Measurements from ENCODE around the gene CCDC92.

Gene CCDC92

DNA sequence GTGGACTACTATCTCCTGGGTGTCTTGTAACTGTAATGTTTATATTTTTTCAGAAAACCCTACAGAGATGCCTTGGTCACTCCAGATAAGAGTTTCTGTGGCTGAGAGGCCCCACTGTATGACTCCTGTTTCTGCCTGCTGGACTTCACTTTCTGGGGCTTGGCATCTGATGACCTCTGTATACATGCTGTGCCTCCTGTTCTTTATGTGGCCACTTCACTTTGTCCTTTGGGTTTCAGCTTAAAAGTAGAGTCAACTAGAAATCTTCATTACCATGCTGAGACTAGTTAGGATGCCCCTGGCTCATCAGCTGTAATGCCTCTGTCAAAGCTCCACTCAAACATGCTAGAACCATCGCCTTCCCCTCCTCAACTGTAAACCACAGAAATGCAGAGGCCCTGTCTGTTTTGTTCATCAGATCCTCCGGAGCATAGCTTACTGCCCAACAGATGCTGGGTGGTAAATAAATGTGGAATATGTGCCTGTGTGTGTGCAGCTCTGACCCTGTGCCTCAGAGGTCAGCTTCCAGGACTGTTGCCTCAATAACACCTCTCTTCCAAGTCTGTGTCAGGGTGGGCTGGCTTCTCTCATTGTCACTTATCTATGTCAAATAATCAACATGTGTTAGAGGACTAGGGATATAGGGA lies 25.8 kb upstream of the CCDC92 start:
- no peak overlapping the region for H3K27ac ChIP-seq (ENCODE audit: low read length)
- peaks cover 25% of the 10 kb centered on the region for H3K36me3 ChIP-seq (ENCODE audit: insufficient read depth, low read depth, low read length)
- no peak overlapping the region for H3K9ac ChIP-seq (ENCODE audit: low read depth, low read length)
- no peak overlapping the region for H3K4me3 ChIP-seq (ENCODE audit: low read length)
- H3K27me3 ChIP-seq (ENCODE audit: insufficient read depth, low read length), result no peaks in the 10 kb centered on the region
- H3K4me1 ChIP-seq (ENCODE audit: insufficient read depth, low read length), result peaks cover 16% of the 10 kb centered on the region
- no peaks in the 10 kb centered on the region for H3K9me3 ChIP-seq (ENCODE audit: insufficient read depth, low read depth, low read length)

DNA sequence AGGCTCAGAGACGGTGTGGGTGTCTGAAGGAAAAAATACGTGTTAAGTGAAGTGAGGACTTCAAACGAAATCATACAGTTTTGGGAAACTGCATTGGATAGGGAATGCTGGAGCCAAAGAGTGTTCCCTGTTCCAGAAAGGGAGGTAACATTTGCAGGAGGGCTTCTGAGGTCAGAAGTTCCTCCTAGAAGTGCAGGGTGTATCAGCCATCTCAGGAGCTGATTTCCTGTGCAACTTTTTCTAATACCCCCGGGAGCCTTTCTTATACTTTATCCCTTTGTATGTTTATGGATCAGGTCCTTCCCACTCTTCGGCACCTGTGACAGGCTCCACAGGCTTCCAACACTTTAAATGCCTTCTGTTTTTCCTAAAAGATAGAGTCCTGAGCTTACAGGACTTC lies 25.3 kb upstream of the CCDC92 start:
- Histone ChIP-seq H3K27ac (ENCODE audit: low read length) (no peak overlapping the region), H3K27me3 (ENCODE audit: insufficient read depth, low read length) (no peaks in the 10 kb centered on the region), H3K4me1 (ENCODE audit: insufficient read depth, low read length) (peaks cover 16% of the 10 kb centered on the region), H3K36me3 (ENCODE audit: insufficient read depth, low read depth, low read length) (peaks cover 29% of the 10 kb centered on the region), H3K9ac (ENCODE audit: low read depth, low read length) (no peak overlapping the region), H3K9me3 (ENCODE audit: insufficient read depth, low read depth, low read length) (no peaks in the 10 kb centered on the region), H3K4me3 (ENCODE audit: low read length) (no peak overlapping the region)

DNA sequence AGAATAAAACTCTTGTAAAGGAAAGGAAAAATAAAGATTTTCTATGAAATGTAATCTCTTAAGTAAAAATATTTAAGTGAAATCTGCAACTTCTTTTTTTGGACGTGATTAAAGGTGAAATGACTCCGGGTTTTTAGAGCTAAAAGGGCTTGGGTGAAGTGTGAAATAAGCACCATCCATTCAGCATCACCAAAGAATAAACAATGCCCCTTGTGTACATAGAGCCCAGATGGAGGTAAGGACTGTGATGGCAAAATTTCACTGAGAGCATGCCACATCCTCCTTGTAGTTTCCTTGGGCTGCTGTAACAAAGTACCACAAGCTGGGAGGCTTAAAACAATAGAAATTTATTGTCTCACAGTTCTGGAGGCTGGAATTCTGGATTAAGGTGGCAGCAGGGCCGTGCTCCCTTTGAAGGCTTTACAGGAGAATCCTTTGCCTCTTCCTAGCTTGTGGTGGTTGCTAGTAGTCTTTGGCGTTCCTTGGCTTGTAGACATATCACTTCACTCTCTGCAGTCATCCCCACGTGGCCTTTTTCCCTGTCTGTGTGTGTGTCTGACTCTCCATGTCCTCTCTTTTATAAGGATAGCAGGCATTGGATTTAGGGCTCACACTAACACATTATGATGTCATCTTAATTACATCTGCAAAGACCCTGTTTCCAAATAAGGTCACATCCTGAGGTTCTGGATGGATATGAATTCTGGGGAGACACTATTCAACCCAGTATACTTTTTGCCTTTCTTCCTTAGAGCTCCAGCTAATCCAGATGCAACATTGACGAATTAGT lies 24.6 kb upstream of the CCDC92 start:
- Histone ChIP-seq H3K36me3 (ENCODE audit: insufficient read depth, low read depth, low read length) (peaks cover 32% of the 10 kb centered on the region), H3K27me3 (ENCODE audit: insufficient read depth, low read length) (no peaks in the 10 kb centered on the region), H3K9ac (ENCODE audit: low read depth, low read length) (no peak overlapping the region), H3K4me1 (ENCODE audit: insufficient read depth, low read length) (peaks cover 16% of the 10 kb centered on the region), H3K27ac (ENCODE audit: low read length) (no peak overlapping the region), H3K9me3 (ENCODE audit: insufficient read depth, low read depth, low read length) (no peaks in the 10 kb centered on the region), H3K4me3 (ENCODE audit: low read length) (no peak overlapping the region)

DNA sequence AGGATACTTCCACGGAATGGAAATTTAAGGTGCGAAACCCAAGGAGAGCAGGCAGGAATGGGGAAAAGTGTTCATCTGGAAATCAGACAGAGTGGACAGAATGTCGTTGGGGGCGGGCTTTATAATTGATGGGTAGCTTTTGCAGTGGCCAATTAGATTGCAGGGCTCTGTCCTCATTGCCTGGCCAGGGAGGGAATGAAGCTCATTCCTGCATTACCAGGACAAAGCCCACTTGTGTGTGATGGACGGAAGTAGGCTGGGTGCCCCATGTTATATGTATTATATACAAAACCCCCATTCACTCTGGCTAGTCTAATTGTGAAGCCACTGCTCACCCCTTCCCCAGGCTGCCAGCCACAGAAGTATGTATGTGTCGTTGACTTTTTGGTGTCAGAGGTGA lies 23.9 kb upstream of the CCDC92 start:
- H3K36me3 ChIP-seq (ENCODE audit: insufficient read depth, low read depth, low read length), result peaks cover 31% of the 10 kb centered on the region
- H3K9me3 ChIP-seq (ENCODE audit: insufficient read depth, low read depth, low read length), result no peaks in the 10 kb centered on the region
- no peaks in the 10 kb centered on the region for H3K27me3 ChIP-seq (ENCODE audit: insufficient read depth, low read length)
- H3K4me3 ChIP-seq (ENCODE audit: low read length), result no peak overlapping the region
- no peak overlapping the region for H3K27ac ChIP-seq (ENCODE audit: low read length)
- H3K9ac ChIP-seq (ENCODE audit: low read depth, low read length), result no peak overlapping the region
- peaks cover 16% of the 10 kb centered on the region for H3K4me1 ChIP-seq (ENCODE audit: insufficient read depth, low read length)

DNA sequence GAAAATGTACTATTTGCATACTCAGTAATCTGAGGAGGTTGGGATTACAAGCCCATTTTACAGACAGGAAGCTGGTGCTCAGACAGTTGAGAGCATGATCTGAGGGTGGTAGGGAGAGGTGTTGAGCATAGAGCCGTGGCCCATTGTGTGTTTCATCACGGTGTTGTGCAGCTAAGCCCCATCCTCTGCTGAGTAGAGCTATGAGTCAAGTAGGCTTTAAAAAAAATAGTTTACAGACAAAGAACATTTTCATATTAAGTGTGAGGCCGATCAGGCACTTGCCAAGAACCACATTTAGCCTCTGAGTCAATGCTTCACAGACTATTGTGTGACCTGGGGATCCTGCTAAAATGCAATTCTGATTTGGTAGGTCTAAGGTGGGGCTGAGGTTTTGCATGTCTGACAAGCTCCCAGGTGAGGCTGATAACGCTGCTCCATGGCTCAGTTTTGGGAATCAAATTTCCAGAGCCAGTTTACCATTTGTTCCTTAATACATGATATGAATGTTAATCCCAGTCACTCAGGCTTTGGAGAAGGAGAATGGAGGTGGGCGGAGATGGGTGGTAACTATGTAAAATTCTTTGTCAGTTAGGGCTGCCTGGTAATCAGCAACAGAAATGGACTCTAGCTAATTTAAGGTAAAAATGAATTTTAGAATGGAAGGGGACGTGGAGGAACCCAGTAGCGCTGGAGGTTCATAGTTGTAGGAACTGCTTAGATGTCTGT lies 22.6 kb upstream of the CCDC92 start:
- H3K9ac ChIP-seq (ENCODE audit: low read depth, low read length), result no peak overlapping the region
- H3K4me1 ChIP-seq (ENCODE audit: insufficient read depth, low read length), result peaks cover 16% of the 10 kb centered on the region
- H3K27ac ChIP-seq (ENCODE audit: low read length), result no peak overlapping the region
- no peak overlapping the region for H3K4me3 ChIP-seq (ENCODE audit: low read length)
- no peaks in the 10 kb centered on the region for H3K9me3 ChIP-seq (ENCODE audit: insufficient read depth, low read depth, low read length)
- H3K27me3 ChIP-seq (ENCODE audit: insufficient read depth, low read length), result no peaks in the 10 kb centered on the region
- peaks cover 31% of the 10 kb centered on the region for H3K36me3 ChIP-seq (ENCODE audit: insufficient read depth, low read depth, low read length)

DNA sequence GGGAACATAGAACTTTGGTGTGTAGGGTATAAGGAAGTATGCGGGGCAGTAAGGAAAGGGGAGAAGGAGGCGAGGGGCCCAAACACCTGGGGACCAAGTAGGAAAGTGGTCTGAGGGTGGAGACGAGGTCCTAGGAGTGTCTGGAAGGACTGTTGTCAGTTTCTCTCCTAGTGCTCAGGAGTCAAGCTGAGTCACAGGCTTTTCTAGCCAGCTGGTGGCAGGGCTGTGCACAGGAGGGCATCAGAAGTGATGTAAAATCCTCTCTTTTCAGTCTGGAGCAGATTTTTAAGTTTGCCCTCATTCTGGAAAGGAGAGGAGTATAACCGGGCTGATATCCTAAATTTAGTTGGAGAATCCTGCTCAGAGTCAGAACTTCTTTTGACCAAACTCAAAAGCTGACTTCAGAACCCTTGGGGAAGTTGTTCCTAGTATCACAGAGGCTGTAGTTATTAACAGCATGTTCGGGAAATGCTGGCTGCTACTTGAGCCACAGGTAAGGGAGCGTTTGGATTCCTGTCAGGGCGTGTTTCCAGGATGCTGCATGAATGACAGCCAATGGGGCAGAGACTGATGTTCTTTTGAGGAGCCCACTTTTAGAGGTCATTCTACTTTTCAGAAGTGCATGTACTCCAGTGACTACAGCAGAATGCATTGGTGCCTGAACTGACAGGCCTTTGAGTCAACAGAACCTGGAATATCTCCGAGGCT lies 19.6 kb upstream of the CCDC92 start:
- Histone ChIP-seq H3K4me1 (ENCODE audit: insufficient read depth, low read length) (peaks cover 16% of the 10 kb centered on the region), H3K9ac (ENCODE audit: low read depth, low read length) (no peak overlapping the region), H3K4me3 (ENCODE audit: low read length) (no peak overlapping the region), H3K36me3 (ENCODE audit: insufficient read depth, low read depth, low read length) (peaks cover 37% of the 10 kb centered on the region), H3K9me3 (ENCODE audit: insufficient read depth, low read depth, low read length) (no peaks in the 10 kb centered on the region), H3K27me3 (ENCODE audit: insufficient read depth, low read length) (no peaks in the 10 kb centered on the region), H3K27ac (ENCODE audit: low read length) (no peak overlapping the region)

DNA sequence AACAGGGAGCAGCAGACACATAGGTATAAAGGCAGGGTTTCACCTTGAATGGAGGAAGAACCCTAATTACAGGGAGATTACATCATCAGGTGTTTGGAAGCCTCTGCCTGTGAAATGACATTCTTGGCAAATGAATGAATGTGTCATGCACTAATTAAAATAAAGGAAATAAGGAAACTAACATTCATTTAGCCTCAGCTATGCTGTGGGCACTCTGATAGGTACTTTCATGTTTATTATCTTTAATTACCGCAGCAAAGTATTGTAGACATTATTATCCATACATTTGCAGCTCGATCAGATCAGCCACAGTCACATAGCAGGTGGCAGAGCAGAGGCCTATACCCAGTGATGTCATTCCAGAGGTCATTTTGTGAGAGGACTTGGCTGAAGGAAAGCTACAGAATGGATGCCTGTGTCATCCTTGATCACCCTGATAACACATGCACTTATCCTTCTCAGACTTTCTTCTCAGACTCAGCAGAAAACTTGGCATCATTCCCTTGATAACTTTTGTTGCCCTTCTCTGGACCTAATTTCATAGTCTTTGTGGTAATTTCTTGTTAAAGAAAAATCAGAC lies 18.8 kb upstream of the CCDC92 start:
- no peak overlapping the region for H3K4me3 ChIP-seq (ENCODE audit: low read length)
- H3K9me3 ChIP-seq (ENCODE audit: insufficient read depth, low read depth, low read length), result no peaks in the 10 kb centered on the region
- H3K4me1 ChIP-seq (ENCODE audit: insufficient read depth, low read length), result peaks cover 13% of the 10 kb centered on the region
- H3K27me3 ChIP-seq (ENCODE audit: insufficient read depth, low read length), result no peaks in the 10 kb centered on the region
- peaks cover 37% of the 10 kb centered on the region for H3K36me3 ChIP-seq (ENCODE audit: insufficient read depth, low read depth, low read length)
- H3K27ac ChIP-seq (ENCODE audit: low read length), result no peak overlapping the region
- H3K9ac ChIP-seq (ENCODE audit: low read depth, low read length), result no peak overlapping the region

DNA sequence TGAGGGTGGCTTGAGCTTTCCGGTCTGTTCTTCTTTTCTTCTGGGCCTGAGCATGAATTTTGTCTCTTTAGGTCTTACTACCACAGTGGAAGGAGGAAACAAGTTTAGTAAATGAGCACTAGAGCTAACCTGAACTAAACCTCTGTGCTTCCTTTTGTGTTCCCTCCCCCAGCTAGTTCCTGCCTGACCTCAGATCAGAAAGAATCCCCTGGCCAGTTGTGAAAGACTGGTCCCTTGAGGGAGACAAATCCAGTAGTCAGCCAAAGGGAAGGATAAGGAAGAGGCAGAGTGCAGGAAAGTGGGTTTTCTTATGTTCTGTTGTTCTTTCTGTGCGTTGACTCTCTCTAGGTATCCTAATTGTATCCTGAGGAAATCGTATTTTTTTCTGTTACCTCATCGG lies 17.9 kb upstream of the CCDC92 start:
- peaks cover 37% of the 10 kb centered on the region for H3K36me3 ChIP-seq (ENCODE audit: insufficient read depth, low read depth, low read length)
- no peaks in the 10 kb centered on the region for H3K27me3 ChIP-seq (ENCODE audit: insufficient read depth, low read length)
- no peak overlapping the region for H3K4me3 ChIP-seq (ENCODE audit: low read length)
- H3K27ac ChIP-seq (ENCODE audit: low read length), result no peak overlapping the region
- H3K9me3 ChIP-seq (ENCODE audit: insufficient read depth, low read depth, low read length), result no peaks in the 10 kb centered on the region
- no peak overlapping the region for H3K9ac ChIP-seq (ENCODE audit: low read depth, low read length)
- H3K4me1 ChIP-seq (ENCODE audit: insufficient read depth, low read length), result peaks cover 4% of the 10 kb centered on the region; the same call in 1 of the 2 replicates

DNA sequence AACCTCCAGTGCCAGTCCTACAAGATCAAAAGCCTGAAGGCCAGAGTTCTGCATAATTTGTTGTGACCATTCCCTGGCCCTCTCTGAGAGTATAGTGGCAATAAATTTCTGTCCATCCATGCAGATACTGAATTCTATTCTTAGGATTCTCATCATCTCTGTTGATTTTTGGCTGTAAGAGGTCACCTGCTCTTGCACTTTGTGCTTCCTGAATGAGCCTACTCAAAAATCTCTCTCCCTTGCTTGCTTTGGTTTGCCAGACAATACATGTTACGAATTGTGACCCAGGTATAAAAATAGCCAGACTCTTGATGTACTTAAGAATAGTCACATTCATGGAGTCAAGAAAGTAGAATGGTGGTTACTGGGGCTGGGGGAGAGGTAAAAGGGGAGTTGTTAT lies 17.1 kb upstream of the CCDC92 start:
- H3K27ac ChIP-seq (ENCODE audit: low read length), result no peak overlapping the region
- no peak overlapping the region for H3K9ac ChIP-seq (ENCODE audit: low read depth, low read length)
- peaks cover 37% of the 10 kb centered on the region for H3K36me3 ChIP-seq (ENCODE audit: insufficient read depth, low read depth, low read length)
- H3K9me3 ChIP-seq (ENCODE audit: insufficient read depth, low read depth, low read length), result no peaks in the 10 kb centered on the region
- H3K4me3 ChIP-seq (ENCODE audit: low read length), result no peak overlapping the region
- no peaks in the 10 kb centered on the region for H3K4me1 ChIP-seq (ENCODE audit: insufficient read depth, low read length)
- no peaks in the 10 kb centered on the region for H3K27me3 ChIP-seq (ENCODE audit: insufficient read depth, low read length)

DNA sequence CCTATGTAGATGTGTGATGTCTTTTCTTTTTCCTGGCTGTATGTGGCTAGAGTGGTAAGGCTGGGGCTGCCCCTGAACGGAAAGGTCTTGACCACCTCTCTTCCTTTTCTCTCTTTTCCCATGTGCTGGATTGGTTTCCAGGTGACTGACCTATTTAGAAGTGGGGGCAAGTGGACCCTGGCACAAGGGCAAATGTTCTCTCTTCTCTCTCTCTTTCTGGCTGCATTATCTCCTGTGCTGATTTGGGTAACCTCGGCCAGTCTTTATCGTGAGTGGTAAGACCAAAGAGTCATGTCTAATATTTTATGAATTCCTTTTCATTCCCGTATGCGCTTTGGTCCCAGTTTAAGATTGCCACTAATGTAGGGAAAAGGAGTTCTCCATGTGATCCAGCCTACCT lies 16.5 kb upstream of the CCDC92 start:
- no peak overlapping the region for H3K27ac ChIP-seq (ENCODE audit: low read length)
- H3K9me3 ChIP-seq (ENCODE audit: insufficient read depth, low read depth, low read length), result no peaks in the 10 kb centered on the region
- no peaks in the 10 kb centered on the region for H3K4me1 ChIP-seq (ENCODE audit: insufficient read depth, low read length)
- no peak overlapping the region for H3K4me3 ChIP-seq (ENCODE audit: low read length)
- H3K36me3 ChIP-seq (ENCODE audit: insufficient read depth, low read depth, low read length), result peaks cover 37% of the 10 kb centered on the region
- no peaks in the 10 kb centered on the region for H3K27me3 ChIP-seq (ENCODE audit: insufficient read depth, low read length)
- no peak overlapping the region for H3K9ac ChIP-seq (ENCODE audit: low read depth, low read length)

DNA sequence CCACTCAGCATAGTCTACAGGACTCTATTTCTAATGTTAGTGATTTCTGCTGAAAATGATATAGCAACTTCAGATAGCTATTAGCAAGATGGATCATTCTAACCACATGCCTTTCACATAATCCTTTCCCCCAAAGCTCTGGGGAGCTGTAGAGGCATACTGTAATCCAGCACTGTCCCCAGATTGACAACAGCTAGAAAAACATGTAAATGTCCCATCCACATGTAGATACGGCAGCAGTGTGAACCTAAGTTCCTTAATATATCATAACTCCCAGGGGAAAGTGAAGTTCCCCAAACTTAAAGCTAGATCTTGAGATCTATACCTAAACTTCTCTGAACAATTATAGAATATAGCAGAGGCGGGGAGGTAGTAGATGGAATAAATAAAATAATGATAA lies 14.4 kb upstream of the CCDC92 start:
- no peaks in the 10 kb centered on the region for H3K4me1 ChIP-seq (ENCODE audit: insufficient read depth, low read length)
- H3K27ac ChIP-seq (ENCODE audit: low read length), result no peak overlapping the region
- no peaks in the 10 kb centered on the region for H3K27me3 ChIP-seq (ENCODE audit: insufficient read depth, low read length)
- no peak overlapping the region for H3K4me3 ChIP-seq (ENCODE audit: low read length)
- H3K9me3 ChIP-seq (ENCODE audit: insufficient read depth, low read depth, low read length), result no peaks in the 10 kb centered on the region
- H3K36me3 ChIP-seq (ENCODE audit: insufficient read depth, low read depth, low read length), result peaks cover 31% of the 10 kb centered on the region
- H3K9ac ChIP-seq (ENCODE audit: low read depth, low read length), result no peak overlapping the region

All from iPS-20b (cell line).